Stimulated activated CD8-positive, alpha-beta memory T cell treated with anti-CD3 and anti-CD28 coated beads, Interleukin-4, amount 100 ng/mL, for 4 hours (primary cell): ENCODE results near the gene KBTBD12.

Experiments
- DNase-seq, 2 donors: peaks; one replicate each; pipeline ENCODE4 v3.0.0-alpha.2; 2020; ENCODE audit warnings: low read depth in 2 of 2, low spot score in 1 of 2

The KBTBD12 gene

DNA sequence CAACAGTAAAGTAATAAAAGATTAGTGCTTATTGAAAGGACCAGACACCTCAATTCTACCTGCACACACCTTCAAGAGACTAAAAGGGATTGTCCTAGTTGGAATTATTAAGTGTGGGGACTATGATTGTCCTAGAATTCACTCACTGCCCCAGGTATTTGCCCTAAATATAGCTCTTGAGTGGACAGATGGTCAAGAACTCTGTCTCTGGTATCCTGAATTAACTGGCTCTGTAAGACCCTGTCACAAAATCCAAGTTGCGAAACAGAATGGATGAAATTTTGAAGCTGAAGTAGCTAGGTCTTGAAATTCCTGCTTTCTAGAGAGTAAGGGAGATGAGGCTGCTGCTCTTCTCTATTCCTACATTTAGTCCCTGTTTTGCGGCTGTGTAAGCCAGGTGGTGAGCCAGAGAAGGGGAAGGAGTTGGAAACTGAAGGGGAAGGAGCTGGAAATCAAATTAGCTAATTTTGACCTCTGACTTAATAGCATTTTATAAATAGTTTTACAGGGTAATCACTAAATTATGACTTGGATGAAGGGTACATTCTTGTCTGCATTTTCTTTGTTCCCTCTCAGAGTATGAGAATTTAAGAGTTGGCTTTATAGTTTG, 34.5 kb downstream of the KBTBD12 start:
- no peak for DNase-seq

DNA sequence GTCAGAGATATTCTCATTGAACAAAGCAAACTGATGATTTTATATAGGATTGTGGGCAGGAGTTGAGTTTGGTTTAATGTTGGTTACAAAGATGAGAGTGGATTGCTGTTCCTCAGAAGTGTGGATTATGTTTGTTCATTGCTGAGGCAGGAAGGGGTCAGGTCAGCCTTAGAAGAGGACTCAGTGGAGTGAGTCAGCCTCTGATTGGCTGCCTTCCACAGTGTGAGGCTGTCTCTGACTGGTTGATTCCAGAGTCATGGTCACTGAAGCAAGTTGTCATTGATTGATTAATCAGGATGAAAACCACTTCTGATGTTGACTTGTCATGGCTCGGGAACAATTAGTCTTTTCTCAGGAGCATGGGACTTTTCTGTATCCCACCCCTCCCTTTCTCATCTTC, 36.2 kb downstream of the KBTBD12 start:
- DNase-seq, result no peak

DNA sequence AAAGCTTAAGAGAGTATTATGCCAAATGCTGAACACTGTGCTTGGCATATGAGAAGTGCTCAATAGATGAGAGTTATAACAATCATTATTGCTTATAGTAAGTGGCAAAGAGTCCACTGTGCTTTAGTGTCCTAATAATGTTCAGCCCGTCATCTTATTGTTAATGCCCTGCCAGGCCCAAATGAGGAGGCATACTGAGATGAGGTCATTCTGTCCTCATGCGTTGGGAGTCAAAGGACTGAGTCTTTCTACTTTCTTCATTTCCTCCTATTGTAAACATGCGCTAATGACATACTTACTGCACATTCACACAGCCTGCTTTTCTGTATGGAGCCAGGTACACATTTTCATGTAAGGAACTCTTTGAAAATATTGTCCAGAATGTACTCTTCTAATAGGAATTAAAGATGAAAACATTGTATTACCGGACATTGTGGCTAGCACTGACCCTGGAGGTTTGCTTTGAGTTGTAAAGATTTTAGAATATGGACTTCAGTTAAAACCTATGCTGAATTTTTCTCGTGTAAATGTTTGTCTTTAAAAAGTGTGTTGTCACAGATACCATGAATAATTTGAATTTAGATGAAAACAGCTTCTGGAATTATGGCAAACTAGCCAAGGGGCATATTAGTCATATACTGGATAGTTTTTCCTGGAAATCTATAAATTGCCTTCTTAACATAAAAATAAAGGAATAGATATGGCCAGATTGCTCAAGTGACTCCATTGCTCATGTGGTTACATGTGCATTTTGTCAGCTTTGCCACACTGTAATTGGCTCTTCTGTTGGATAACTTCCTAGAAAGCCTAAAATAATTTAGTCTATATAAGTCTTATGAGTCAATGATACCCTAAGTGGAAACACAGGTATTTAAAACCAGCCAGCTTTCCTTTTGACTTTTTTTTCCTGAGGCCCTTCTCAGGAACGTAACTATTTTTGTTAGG, 38.3 kb downstream of the KBTBD12 start:
- no peak for DNase-seq

DNA sequence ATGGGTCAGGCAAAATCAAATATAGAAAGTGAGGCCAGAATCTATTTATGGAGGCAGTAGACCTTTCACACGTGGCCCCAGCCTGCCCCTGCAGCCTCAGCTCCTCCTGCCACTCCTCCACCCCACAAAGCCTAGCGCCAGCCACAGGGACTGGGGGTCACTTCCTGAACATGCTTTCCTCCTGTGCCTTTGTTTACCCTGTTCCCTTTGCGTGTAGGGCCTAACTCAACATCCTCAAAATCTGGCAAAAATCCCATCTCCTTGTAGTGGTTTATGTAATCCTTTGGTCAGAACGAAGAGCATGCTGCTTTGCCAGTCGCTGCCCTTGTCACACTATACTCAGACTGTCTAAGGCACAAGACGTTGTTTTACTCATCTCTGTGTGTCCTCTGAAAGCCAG, 39.6 kb downstream of the KBTBD12 start:
- no peak for DNase-seq

DNA sequence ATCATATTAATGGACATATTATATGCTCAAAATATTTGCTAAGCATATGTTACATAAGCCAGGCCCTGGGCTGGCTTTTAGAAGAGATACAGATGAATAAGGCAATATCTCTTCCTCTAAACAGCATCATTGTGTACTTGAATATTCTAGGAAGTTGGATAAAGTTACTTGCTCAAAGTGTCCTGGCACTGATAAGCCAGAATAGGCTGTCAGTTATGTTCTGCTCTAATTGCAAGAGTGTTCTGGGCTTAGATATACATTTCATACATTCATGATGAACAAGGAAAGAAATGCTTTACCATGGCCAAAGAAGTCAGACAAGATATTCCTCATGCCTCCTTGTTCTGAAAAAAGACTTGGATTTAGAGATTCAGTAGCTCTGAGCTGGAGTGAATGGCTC, 40.7 kb downstream of the KBTBD12 start:
- DNase-seq, result no peak

DNA sequence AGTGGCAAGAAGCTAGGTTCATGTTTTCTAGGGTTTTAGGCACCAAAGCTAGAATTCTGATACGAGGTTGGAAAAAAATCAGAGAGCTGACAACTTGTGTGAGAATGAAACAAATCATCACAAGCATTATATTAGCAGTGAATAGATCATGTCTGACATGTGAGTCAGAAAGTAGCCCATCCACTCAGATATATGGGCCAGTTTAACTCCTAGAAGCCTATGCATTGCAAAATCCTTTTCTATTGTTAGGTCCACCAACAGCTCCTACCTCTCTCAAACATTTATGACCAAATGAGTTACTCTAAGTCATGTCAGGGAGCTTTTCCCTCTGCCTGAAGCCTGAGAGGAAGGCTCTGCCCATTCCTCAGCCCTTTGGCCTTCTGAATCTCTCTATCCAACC, 44.0 kb downstream of the KBTBD12 start:
- no peak for DNase-seq

DNA sequence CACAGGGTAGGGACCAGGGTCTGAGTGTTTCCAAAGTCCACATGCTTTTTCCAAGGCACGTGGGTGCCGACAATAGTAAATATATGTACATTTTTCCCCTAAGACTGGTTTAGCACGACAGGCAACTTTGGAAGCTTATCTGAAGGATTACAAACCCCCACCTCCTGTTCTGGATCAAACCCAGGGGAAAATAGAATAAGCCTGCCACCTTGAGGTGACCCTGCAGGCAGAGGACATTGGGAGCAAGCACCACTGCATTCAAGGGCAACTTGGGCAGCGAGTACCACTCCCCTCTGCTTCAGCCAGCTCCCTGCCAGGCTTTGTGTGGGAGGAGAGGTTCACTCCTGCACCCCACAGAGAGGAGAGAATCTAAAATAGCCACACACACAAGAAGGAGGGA, 44.8 kb downstream of the KBTBD12 start:
- no peak for DNase-seq

DNA sequence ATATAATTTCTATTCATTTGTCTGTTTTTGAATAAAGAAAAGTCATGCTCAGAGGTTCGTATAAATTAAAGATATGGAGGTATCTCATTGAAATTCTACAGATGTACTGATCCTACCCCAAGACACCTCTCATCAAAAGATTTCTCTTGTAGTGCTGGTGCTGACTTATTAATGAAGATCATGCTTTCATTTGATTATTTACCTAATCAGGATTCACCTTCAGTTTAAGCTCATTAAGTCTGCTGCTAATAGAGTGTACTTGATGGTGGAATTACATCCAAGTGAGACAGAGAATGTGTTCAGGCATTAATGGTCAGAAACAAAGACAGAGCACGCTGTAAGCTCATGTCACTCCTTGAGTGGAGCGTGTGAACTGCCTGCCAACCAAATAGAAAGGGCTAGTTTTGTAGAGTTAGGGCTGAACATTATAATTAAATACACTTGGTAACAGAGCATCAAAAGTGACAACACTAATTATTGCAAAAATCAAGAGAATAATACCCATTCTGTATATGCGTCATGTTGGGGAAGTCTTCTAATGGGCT, 45.5 kb downstream of the KBTBD12 start:
- no peak for DNase-seq

DNA sequence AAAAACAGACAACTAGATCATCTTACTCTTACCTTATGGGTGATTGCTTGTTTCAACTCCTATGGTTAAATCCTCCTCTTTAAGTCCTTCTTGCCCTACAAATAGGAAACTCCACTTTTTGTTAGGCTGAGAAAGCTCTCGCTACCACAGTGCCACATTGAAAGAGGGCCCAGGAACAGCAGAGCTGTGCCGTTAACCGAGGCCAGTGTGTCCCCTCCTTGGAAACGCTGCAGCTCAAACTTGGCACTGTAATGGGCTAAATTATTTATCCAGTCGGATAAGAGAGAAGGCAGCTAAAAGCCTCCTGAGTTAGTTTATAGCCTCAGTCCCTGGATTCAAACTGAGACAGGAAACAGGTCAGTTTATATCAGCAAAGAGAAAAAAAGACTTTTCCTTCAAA, 46.1 kb downstream of the KBTBD12 start:
- DNase-seq, result no peak

DNA sequence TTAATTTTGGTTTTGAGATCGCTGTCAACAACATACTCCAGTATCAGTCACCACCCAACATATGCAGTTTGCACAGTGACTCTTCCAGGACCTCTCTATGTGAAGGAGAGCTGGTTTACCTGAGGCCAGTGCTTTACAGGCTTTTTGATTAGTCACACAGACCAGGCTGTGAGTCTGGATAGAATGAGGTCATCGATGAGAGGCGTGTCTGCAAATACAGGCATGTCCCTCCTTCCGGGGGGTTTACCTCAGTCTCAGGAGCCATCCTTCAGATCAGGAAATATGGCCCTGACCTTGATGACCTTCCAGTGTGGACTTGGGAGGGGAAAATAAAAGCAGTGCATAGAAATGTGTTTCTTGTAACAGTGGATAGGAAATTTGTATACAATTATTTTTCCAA, 46.9 kb downstream of the KBTBD12 start:
- DNase-seq, result no peak

DNA sequence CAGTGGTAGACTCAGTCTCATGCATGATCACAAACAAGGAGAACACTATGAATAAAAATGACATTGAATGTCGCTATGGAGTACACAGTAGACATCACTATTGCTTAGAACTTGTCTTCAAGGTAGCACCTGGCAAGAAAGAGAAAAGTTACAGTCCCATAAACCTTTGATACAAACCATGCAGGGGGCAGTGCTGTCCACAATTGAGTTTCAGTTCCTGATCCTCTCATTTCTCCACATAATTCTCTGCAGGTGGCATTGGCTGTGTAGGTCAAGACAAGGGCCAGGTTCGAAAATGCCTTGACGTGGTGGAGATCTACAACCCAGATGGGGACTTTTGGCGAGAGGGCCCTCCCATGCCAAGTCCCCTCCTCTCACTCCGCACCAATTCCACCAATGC, 47.9 kb downstream of the KBTBD12 start:
- no peak for DNase-seq

DNA sequence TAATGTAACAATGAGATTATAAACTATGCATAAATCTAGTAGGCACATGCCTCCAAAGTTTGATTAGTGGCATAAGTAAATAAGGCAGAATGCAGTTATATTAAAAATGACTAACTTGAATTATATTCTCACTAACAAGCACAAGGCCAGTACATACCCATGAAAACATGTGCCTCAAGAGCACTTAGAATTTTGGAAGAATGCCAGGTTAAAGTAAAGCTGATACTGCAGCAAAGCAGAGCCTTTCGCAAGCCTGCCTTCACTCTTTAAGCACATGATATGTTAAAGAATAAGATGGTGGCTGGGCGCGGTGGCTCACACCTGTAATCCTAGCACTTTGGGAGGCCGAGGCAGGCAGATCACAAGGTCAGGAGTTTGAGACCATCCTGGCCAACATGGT, 49.0 kb downstream of the KBTBD12 start:
- DNase-seq, result no peak

DNA sequence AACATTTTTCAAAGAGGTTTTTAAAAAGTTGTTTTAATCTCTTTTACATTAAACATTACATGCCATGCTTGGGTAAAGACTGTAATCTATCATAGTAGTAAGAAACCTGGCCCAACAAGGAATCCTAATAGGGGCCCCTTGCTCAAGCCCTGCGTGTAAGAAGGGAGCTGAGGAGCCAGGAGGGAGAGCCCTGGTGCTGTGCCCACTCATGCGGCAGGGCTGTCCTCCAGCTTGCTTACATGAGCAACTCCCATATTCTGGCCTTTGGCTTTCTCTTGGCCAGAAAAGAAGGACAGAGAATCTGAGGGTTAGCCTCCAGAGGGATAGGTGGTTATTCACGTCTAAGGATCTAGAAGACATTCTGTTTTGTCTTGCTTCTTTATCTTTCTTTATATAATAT, 49.8 kb downstream of the KBTBD12 start:
- no peak for DNase-seq

DNA sequence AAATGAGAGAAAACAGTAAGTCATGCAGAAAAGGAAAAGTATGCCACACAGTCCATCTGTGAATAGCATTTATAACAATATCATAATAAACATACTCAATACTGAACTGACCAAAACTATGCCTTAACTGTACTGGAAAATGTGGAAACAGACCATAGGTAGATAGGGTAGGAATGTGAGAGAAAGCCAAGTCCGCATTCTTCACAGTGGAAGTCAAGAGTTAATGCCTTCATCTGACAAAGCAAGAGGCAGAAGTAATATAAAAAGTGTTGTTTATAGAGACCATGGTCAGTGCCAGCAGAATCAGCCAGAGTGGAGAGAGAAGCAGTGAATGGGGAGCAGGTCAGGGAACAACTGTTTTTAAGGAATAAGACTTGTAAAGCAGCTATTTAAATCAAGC, 52.3 kb downstream of the KBTBD12 start:
- no peak for DNase-seq

DNA sequence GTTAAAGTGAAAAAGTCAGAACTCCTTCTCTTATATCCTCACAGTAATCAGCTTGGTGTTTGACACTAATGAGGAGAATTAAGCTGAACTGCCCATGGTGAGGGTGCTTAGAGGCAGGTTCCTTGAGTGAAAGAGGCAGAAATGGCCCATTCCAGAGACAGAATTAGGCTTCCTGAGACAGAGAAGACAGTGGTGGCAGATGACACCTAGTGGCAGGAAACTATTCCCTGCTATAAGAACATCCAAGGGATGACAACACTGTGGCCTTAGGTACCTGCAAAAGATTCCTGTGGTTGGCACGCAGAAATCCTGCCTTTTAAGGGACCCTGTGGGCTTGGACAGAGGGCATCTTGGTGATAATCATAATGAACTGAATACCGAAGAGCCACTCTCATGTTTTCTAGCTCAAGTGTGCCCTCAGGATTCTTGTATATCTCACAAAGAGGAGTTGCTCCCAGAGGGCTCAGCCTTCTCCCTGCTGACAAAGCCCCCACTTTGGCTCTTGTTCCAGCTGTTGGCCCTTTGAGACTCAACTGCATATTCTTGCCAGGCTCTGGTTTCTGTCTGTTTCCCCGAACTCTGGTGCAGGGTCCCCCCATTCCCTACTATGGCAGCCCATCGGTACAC, 56.0 kb downstream of the KBTBD12 start:
- DNase-seq, result no peak

DNA sequence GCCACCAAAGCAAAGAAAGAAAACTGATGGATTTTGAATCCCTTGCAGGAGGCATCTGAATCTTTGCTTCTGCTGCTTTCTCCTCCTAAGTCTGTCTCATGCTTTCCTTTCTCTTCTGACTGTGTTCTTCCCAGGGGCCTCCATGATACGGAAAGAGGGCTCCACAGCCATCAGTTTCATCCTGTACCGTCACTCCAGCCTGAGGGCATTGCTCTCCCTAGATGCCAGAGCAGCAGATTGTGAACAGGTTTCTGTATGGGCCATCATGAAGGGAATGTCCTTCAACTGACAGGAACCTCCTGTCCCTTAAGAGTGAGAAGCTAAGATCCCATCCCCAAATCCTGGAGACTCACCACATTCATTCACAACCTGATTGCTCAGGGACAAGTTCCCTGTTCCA, 59.2 kb downstream of the KBTBD12 start:
- no peak for DNase-seq

DNA sequence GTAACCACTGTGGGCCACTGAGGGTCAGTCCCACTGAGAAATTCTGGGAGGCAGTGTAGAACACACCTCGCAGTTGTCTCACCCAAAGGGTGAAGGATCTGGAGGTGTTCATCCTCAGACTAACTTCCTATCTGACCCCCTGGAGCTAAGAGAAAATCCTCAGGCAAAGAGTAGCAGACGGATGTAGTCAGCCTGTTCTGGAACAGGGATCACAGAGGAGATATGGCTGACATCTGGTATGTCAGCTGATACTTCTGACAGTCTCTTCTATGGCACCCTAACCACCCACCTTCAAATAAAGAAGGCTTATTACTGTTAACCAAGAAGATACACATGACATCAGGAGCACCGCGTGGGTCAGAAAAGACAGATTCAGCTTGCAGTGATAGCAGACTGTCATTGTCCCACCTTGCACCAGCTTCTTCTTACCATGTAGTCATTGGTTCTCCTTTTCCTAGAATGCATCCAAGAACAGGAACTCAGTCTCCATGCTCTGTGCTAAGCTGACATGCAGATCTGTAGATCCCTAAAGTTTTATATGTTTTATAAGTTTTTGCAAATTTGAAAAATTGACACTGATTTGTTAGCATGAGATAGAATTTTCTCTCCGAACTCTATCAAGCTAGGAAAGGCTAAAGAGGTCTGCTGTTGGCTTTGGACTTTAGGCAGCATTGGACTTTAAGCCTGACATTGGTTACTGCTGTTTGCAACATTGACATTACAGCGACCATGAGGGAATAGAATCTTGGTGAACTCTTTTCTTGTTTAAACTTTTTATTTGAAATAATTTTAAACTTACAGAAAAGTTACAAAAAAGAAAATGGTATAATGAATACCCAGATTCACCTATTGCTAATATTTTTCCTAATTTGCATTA, 60.4 kb downstream of the KBTBD12 start:
- DNase-seq, result no peak

DNA sequence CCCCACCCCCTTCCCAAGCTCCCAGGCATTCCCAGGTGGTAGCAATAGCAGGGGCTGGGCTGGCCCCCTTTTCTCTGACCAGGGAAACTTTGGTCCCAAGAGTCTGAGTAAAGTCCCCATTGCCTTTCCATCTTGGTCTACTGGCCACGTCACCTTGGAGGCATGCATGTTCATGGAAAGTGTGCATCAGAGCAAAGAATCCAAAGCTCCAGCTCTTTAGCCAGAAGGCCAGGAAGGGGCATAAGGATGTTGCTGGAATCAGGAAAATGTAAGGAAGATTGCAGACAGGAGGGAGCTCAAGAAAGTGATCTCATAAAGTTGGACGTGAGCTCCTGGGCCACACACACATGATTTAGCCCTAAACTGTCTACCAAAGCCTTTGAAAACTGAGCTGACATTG, 63.6 kb downstream of the KBTBD12 start:
- no peak for DNase-seq

DNA sequence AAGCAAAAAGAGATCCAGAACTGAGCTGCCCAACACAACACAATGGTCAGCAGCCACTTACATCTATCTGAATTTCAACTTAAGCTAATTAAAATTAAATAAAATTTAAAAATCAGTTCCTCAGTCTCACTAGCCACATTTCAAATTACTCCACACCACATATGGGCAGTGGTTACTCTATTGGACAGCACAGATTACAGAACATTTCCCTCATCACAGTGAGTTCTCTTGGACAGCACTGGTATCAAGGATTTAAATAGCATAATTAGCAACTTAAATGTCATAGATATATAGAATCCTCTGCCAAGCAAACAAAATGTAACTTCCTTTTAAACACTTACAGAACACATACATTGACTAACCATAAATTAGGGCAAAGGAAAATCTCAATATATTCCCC, 64.4 kb downstream of the KBTBD12 start:
- no peak for DNase-seq

DNA sequence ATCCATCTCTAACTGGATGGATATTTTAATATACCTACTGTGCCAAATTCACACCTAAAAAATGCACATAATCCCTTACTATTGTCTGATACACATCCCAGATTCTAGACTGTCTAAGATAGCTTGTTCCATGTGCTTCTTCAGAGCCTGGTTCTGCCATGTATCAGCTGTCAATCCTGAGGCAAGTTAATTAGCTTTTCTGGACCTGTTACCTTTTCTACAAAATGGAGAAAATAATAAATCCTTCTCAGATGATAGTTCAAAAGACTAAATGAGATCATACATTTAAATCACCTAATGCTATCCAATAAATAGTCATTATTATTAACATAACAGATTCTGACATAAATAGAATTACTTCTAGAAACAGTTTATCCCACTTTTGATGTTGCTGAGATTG, 66.1 kb downstream of the KBTBD12 start:
- DNase-seq, result no peak

DNA sequence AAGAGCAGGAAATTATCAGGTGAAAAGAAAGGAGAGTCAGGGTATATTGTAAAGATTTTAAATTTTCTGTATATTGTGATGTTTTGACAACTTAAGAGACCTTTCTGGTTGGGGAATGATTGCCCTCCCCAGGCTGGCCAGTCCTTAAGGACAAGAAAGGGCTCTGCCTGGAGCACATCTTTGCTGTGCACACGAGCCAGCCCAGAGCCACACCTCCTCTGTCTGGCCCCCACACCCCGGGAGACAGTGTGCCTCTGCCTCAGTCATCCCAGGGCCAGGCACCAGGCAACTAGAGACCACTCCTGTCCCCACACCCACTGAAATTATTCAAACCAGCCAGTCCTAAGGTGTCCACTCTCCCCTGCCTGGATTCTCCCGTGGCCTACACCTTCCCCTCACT, 67.1 kb downstream of the KBTBD12 start:
- no peak for DNase-seq
